Fibroblast of the aortic adventitia (primary cell): ENCODE measurements around the gene TTC6. TPM values are rescaled to one million over a fixed set of nuclear protein-coding genes. Genes with fewer than 3 reads are reported as not detected.

Source experiments
- DNase-seq: peaks from one replicate; pipeline ENCODE4 v3.0.0-alpha.2; 2010; ENCODE audit warnings: low read depth
- H3K4me3 ChIP-seq: 2 replicates; pipeline ENCODE4 v1.5.1; 2011; ENCODE audit warnings: low read depth, mild to moderate bottlenecking, control low read depth, low read length, moderate library complexity
- total RNA-seq: library from RNA; depleted of rRNA; stranded (reverse); fragments of >200 nt; gene quantifications from 2 replicates; pipeline ENCODE4 v1.2.3, GENCODE V29; 2012; ENCODE audit warnings: low replicate concordance
- TF ChIP-seq, protein P1 (sequence below): IDR thresholded peaks from 2 replicates; pipeline ENCODE4 v1.5.1; 2011; ENCODE audit warnings: mild to moderate bottlenecking, low read length, control low read depth, inconsistent platforms; ENCODE audit not compliant: insufficient read depth

Gene TTC6
- total RNA-seq, 1 donor: 0.36 TPM

DNA sequence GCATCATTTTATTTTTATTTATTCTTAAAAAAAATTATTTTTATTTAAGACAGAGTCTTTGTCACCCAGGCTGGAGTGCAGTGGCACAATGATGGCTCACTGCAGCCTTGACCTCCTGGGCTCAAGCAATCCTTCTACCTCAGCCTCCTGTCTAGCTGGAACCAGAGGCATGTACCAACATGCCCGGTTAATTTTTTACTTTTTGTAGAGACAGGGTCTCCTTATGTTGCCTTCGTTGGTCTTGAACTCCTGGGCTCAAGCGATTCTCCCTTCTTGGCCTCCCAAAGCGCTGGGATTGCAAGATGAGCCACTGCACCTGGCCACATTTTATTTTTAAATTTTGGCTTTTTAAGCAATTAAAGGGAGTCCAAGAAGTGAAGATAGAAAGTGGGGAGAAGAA, 21.4 kb downstream of the TTC6 start:
- TF ChIP-seq, protein P1, sequence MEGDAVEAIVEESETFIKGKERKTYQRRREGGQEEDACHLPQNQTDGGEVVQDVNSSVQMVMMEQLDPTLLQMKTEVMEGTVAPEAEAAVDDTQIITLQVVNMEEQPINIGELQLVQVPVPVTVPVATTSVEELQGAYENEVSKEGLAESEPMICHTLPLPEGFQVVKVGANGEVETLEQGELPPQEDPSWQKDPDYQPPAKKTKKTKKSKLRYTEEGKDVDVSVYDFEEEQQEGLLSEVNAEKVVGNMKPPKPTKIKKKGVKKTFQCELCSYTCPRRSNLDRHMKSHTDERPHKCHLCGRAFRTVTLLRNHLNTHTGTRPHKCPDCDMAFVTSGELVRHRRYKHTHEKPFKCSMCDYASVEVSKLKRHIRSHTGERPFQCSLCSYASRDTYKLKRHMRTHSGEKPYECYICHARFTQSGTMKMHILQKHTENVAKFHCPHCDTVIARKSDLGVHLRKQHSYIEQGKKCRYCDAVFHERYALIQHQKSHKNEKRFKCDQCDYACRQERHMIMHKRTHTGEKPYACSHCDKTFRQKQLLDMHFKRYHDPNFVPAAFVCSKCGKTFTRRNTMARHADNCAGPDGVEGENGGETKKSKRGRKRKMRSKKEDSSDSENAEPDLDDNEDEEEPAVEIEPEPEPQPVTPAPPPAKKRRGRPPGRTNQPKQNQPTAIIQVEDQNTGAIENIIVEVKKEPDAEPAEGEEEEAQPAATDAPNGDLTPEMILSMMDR: no peak
- H3K4me3 ChIP-seq: no peak overlapping the region
- DNase-seq: no peak

DNA sequence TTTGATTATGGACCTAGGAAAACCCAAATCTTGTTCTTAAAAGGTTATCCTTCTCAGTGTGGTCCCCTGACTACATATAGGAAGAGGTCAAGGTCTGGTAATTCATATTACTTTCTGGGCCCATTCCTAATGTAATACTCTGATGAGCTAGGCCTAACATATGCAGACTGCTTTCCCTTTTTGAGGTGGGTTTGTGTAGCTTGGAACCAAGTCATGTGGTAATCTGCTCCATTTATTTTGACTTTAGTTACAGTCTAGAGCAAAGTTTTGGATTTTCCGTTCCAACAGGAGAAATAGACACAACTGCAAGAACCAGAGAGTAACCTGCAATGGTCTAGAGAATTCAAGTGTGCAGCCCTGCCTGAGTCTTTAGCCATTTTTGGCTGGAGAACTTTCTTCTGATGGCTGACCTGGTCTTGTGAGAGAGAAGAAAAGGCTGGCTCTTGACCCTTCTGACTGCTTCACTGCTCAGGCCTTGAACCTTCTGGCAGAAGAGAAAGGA, 22.5 kb downstream of the TTC6 start:
- no peak for DNase-seq
- no peak overlapping the region for H3K4me3 ChIP-seq

GRCh38 chr14:37618498-37619028, 23.1 kb downstream of the TTC6 start:
- DNase-seq: no peak
- no peak overlapping the region for H3K4me3 ChIP-seq
- TF ChIP-seq, protein P1: no peak

More for the DNA sequence above, 22.5 kb downstream of the TTC6 start:
- TF ChIP-seq, protein P1: no peak

GRCh38 chr14:37620856-37621255, 25.4 kb downstream of the TTC6 start:
- no peak for DNase-seq
- TF ChIP-seq, protein P1: no peak
- H3K4me3 ChIP-seq: no peak overlapping the region

GRCh38 chr14:37622231-37622923, 26.9 kb downstream of the TTC6 start:
- TF ChIP-seq, protein P1: no peak
- H3K4me3 ChIP-seq: peak overlapping the region; percentile 29
- DNase-seq: peak; percentile 14

- no peak overlapping the region for H3K4me3 ChIP-seq
- DNase-seq: peak; percentile 51
- TF ChIP-seq, protein P1: no peak
Measured at GRCh38 chr14:37623426-37623951, 28.1 kb downstream of the TTC6 start.
